SK-N-SH (cell line): ENCODE measurements around the gene ARHGEF4. TPM values are rescaled to one million over a fixed set of nuclear protein-coding genes. Genes with fewer than 3 reads are reported as not detected.

Experiments
- CTCF ChIA-PET: fragments of 300-600, 350-600 bp; formaldehyde crosslinking; extraction: SDS; loops from one replicate; lab custom pipeline; 2021; lab: Yijun Ruan, JAX
- POLR2A ChIA-PET: fragments of 350-600 bp; sonication (Branson Sonifier 250); formaldehyde crosslinking; extraction: SDS; loops from one replicate; lab custom pipeline; 2020; ENCODE audit warnings: antibody characterized with exemption, inconsistent platforms; lab: Yijun Ruan, JAX
- DNase-seq: peaks from one replicate; pipeline ENCODE4 v3.0.0; 2012
- H2AFZ ChIP-seq: fragments of 200-600 bp; sonication (generic); 2 replicates; pipeline ENCODE4 v1.8.1; 2016; ENCODE audit warnings: antibody characterized with exemption, mild to moderate bottlenecking, low read depth
- H3F3A ChIP-seq: fragments of 200-600 bp; sonication (generic); replicated peaks from 2 replicates; pipeline ENCODE3; 2016; ENCODE audit warnings: antibody characterized with exemption, mild to moderate bottlenecking; ENCODE audit not compliant: insufficient read depth
- H3K27ac ChIP-seq, 2 experiments: fragments of 200-500 bp in 1 of 2; fragments of 200-600 bp in 1 of 2; sonication (Bioruptor generic) in 1 of 2; sonication (generic), shearing (Covaris generic) in 1 of 2; 2 replicates each; pipeline versions ENCODE4 v1.5.1 to v1.6.1; 2014 to 2016; ENCODE audit warnings: low read depth in 2 of 2, inconsistent platforms in 1 of 2, low read length in 1 of 2, mild to moderate bottlenecking in 1 of 2, mixed read lengths in 1 of 2
- H3K27me3 ChIP-seq: fragments of 200-600 bp; sonication (generic), shearing (Covaris generic); 2 replicates; pipeline ENCODE4 v1.6.1; 2016; ENCODE audit warnings: mixed run types; ENCODE audit not compliant: insufficient read depth
- H3K36me3 ChIP-seq, 2 experiments: fragments of 200-500 bp in 1 of 2; fragments of 200-600 bp in 1 of 2; sonication (Bioruptor generic) in 1 of 2; sonication (generic) in 1 of 2; replicated peaks in 1 of 2; 2 replicates each; pipeline versions ENCODE3 to v1.5.1; 2014 to 2016; ENCODE audit warnings: low read length in 1 of 2, mild to moderate bottlenecking in 1 of 2; ENCODE audit not compliant: insufficient read depth in 2 of 2, control insufficient read depth in 1 of 2
- H3K4me1 ChIP-seq, 2 experiments: fragments of 200-500 bp in 1 of 2; fragments of 200-600 bp in 1 of 2; sonication (Bioruptor generic) in 1 of 2; sonication (generic), shearing (Covaris generic) in 1 of 2; 2 replicates each; pipeline versions ENCODE4 v1.5.1 to v1.6.1; 2014 to 2016; ENCODE audit warnings: low read depth in 1 of 2, low read length in 1 of 2, mixed run types in 1 of 2; ENCODE audit not compliant: insufficient read depth in 2 of 2, control insufficient read depth in 1 of 2
- H3K4me2 ChIP-seq: fragments of 200-600 bp; sonication (generic), shearing (Covaris generic); 2 replicates; pipeline ENCODE4 v1.6.1; 2017; ENCODE audit warnings: mixed run types
- H3K4me3 ChIP-seq, 2 experiments: fragments of 200-500 bp in 1 of 2; fragments of 200-600 bp in 1 of 2; sonication (Bioruptor generic) in 1 of 2; sonication (generic), shearing (Covaris generic) in 1 of 2; 2 replicates each; pipeline versions ENCODE4 v1.5.1 to v1.8.1; 2014 to 2016; ENCODE audit warnings: low read depth in 2 of 2, inconsistent platforms in 1 of 2, low read length in 1 of 2, mild to moderate bottlenecking in 1 of 2, mixed read lengths in 1 of 2, moderate library complexity in 1 of 2
- H3K79me2 ChIP-seq: fragments of 200-600 bp; sonication (generic); 2 replicates; pipeline ENCODE4 v1.8.1; 2017; ENCODE audit warnings: mild to moderate bottlenecking; ENCODE audit not compliant: insufficient read depth
- H3K9ac ChIP-seq: fragments of 200-600 bp; sonication (generic); 2 replicates; pipeline ENCODE4 v1.6.1; 2017; ENCODE audit warnings: mixed run types
- H3K9me2 ChIP-seq: fragments of 200-600 bp; sonication (generic); 2 replicates; pipeline ENCODE4 v1.6.1; 2017; ENCODE audit warnings: mixed run types
- H3K9me3 ChIP-seq: fragments of 200-600 bp; sonication (generic); 2 replicates; pipeline ENCODE4 v1.6.1; 2017; ENCODE audit warnings: mixed run types, mild to moderate bottlenecking, moderate library complexity
- H4K20me1 ChIP-seq: fragments of 200-600 bp; sonication (generic); 2 replicates; pipeline ENCODE4 v1.6.1; 2017; ENCODE audit warnings: mild to moderate bottlenecking, mixed run types; ENCODE audit not compliant: insufficient read depth
- FOXM1 ChIP-seq: IDR thresholded peaks from 2 replicates; pipeline ENCODE4 v1.4.0; 2012; ENCODE audit warnings: low read depth, mild to moderate bottlenecking
- GABPA ChIP-seq: IDR thresholded peaks from 2 replicates; pipeline ENCODE4 v1.4.0; 2012; ENCODE audit warnings: low read depth, mild to moderate bottlenecking
- GATA2 ChIP-seq: sonication (generic); formaldehyde crosslinking; IDR thresholded peaks from 2 replicates; pipeline ENCODE4 v1.5.0; 2020; ENCODE audit warnings: mild to moderate bottlenecking, missing genetic modification reagents
- JUND ChIP-seq: IDR thresholded peaks from 2 replicates; pipeline ENCODE4 v1.4.0; 2012
- MXI1 ChIP-seq: IDR thresholded peaks from 2 replicates; pipeline ENCODE4 v1.6.1; 2012; ENCODE audit warnings: mild to moderate bottlenecking, low read depth, low read length, improper control_type of control experiment
- POLR2AphosphoS5 ChIP-seq: IDR thresholded peaks from 2 replicates; pipeline ENCODE4 v1.6.1; 2012; ENCODE audit warnings: low read depth, low read length
- RCOR1 ChIP-seq: fragments of 150-350 bp; IDR thresholded peaks from 2 replicates; pipeline ENCODE4 v1.6.1; 2017; ENCODE audit warnings: antibody characterized with exemption, low read length
- USF2 ChIP-seq: fragments of 150-350 bp; IDR thresholded peaks from 2 replicates; pipeline ENCODE4 v1.6.1; 2017; ENCODE audit warnings: antibody characterized with exemption, low read length, low read depth, borderline replicate concordance
- YY1 ChIP-seq: IDR thresholded peaks from 2 replicates; pipeline ENCODE4 v1.4.0; 2012; ENCODE audit warnings: low read depth, mild to moderate bottlenecking
- WGBS: methylation state at CpG from one replicate; pipeline ENCODE4 v1.1.6; 2017; ENCODE audit warnings: low lambda C conversion rate; 5-methylcytosine and 5-hydroxymethylcytosine counted together
- polyA plus RNA-seq, 3 experiments: library from polyadenylated mRNA; depleted of rRNA; stranded (reverse); fragments of >200 nt; gene quantifications; 2 replicates each; pipeline ENCODE4 v1.2.3, GENCODE V29; 2012
- TF ChIP-seq, protein P1 (sequence below): IDR thresholded peaks from 2 replicates; pipeline ENCODE4 v1.4.0; 2012; ENCODE audit warnings: low read depth, borderline replicate concordance
- TF ChIP-seq, protein P2 (sequence below): IDR thresholded peaks from 2 replicates; pipeline ENCODE4 v1.4.0; 2012; ENCODE audit warnings: low read depth, borderline replicate concordance
- TF ChIP-seq, protein P3 (sequence below): IDR thresholded peaks from 2 replicates; pipeline ENCODE4 v1.6.1; 2012; ENCODE audit warnings: mild to moderate bottlenecking, low read depth, low read length, moderate library complexity

The ARHGEF4 gene
- polyA plus RNA-seq, 1 of the 3 experiments (the other 2 are of a cell fraction), result 2.3 TPM

GRCh38 chr2:130911482-130911881 lies 74.8 kb downstream of the ARHGEF4 start:
- WGBS, result 58% methylated on average over 4 of the region's 5 CpGs
- CTCF ChIA-PET, result interaction anchor here (0.9 to 3.3 kb wide), 3 partner anchors 9 to 113 kb away, joined by 3 to 14 read pairs (median 3); no protein-coding TSS in a partner anchor
- no peak overlapping the region for H3K9ac ChIP-seq

GRCh38 chr2:130911996-130912395 lies 75.3 kb downstream of the ARHGEF4 start:
- H3K4me2 ChIP-seq, result no peak overlapping the region
- H3K9me2 ChIP-seq, result no peaks in the 10 kb centered on the region
- DNase-seq, result no peak
- H3K27me3 ChIP-seq, result no peaks in the 10 kb centered on the region; the same call in 1 of the 2 replicates
- 57% methylated on average over 12 of the region's 15 CpGs for WGBS
- no peaks in the 10 kb centered on the region; a peak in 1 of 4 replicates for H3K4me1 ChIP-seq
- H4K20me1 ChIP-seq, result no peaks in the 10 kb centered on the region
- TF ChIP-seq, protein P1, sequence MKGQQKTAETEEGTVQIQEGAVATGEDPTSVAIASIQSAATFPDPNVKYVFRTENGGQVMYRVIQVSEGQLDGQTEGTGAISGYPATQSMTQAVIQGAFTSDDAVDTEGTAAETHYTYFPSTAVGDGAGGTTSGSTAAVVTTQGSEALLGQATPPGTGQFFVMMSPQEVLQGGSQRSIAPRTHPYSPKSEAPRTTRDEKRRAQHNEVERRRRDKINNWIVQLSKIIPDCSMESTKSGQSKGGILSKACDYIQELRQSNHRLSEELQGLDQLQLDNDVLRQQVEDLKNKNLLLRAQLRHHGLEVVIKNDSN, result no peak
- TF ChIP-seq YY1 (no peak), GABPA (no peak), RCOR1 (no peak)
- TF ChIP-seq, protein P2, sequence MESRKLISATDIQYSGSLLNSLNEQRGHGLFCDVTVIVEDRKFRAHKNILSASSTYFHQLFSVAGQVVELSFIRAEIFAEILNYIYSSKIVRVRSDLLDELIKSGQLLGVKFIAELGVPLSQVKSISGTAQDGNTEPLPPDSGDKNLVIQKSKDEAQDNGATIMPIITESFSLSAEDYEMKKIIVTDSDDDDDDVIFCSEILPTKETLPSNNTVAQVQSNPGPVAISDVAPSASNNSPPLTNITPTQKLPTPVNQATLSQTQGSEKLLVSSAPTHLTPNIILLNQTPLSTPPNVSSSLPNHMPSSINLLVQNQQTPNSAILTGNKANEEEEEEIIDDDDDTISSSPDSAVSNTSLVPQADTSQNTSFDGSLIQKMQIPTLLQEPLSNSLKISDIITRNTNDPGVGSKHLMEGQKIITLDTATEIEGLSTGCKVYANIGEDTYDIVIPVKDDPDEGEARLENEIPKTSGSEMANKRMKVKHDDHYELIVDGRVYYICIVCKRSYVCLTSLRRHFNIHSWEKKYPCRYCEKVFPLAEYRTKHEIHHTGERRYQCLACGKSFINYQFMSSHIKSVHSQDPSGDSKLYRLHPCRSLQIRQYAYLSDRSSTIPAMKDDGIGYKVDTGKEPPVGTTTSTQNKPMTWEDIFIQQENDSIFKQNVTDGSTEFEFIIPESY, result no peak
- TF ChIP-seq, all 33 proteins: peak for 0
- Histone ChIP-seq H3K79me2 (no peaks in the 10 kb centered on the region), H3K4me3 (no peak overlapping the region), H3F3A (no peaks in the 10 kb centered on the region), H3K9ac (no peak overlapping the region), H3K27ac (no peak overlapping the region), H3K36me3 (no peaks in the 10 kb centered on the region), H2AFZ (no peak overlapping the region), H3K9me3 (no peaks in the 10 kb centered on the region)
- ChIA-PET CTCF (interaction anchor here (0.9 to 3.3 kb wide), 3 partner anchors 9 to 113 kb away, joined by 3 to 14 read pairs (median 3); no protein-coding TSS in a partner anchor), POLR2A (no interaction called here)

More at GRCh38 chr2:130911482-130911881, 74.8 kb downstream of the ARHGEF4 start:
- no peaks in the 10 kb centered on the region for H3K79me2 ChIP-seq
- no peak overlapping the region for H3K4me3 ChIP-seq
- H2AFZ ChIP-seq, result no peak overlapping the region
- TF ChIP-seq, protein P3, sequence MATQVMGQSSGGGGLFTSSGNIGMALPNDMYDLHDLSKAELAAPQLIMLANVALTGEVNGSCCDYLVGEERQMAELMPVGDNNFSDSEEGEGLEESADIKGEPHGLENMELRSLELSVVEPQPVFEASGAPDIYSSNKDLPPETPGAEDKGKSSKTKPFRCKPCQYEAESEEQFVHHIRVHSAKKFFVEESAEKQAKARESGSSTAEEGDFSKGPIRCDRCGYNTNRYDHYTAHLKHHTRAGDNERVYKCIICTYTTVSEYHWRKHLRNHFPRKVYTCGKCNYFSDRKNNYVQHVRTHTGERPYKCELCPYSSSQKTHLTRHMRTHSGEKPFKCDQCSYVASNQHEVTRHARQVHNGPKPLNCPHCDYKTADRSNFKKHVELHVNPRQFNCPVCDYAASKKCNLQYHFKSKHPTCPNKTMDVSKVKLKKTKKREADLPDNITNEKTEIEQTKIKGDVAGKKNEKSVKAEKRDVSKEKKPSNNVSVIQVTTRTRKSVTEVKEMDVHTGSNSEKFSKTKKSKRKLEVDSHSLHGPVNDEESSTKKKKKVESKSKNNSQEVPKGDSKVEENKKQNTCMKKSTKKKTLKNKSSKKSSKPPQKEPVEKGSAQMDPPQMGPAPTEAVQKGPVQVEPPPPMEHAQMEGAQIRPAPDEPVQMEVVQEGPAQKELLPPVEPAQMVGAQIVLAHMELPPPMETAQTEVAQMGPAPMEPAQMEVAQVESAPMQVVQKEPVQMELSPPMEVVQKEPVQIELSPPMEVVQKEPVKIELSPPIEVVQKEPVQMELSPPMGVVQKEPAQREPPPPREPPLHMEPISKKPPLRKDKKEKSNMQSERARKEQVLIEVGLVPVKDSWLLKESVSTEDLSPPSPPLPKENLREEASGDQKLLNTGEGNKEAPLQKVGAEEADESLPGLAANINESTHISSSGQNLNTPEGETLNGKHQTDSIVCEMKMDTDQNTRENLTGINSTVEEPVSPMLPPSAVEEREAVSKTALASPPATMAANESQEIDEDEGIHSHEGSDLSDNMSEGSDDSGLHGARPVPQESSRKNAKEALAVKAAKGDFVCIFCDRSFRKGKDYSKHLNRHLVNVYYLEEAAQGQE, result no peak
- TF ChIP-seq MXI1 (no peak), GATA2 (no peak), FOXM1 (no peak), POLR2AphosphoS5 (no peak), USF2 (no peak), JUND (no peak), YY1 (no peak)
- no peak overlapping the region for H3K27ac ChIP-seq
- POLR2A ChIA-PET, result no interaction called here
- no peak overlapping the region for H3K4me2 ChIP-seq
- no peaks in the 10 kb centered on the region for H3K9me3 ChIP-seq
- H3K4me1 ChIP-seq, result no peaks in the 10 kb centered on the region; a peak in 1 of 4 replicates
- no peaks in the 10 kb centered on the region for H3K9me2 ChIP-seq
- no peak for DNase-seq
- H3K27me3 ChIP-seq, result no peaks in the 10 kb centered on the region; the same call in 1 of the 2 replicates
- H4K20me1 ChIP-seq, result no peaks in the 10 kb centered on the region
- no peaks in the 10 kb centered on the region for H3K36me3 ChIP-seq
- H3F3A ChIP-seq, result no peaks in the 10 kb centered on the region
